ENCODE data around the gene CEMIP. TPM values are rescaled to one million over a fixed set of nuclear protein-coding genes. Genes with fewer than 3 reads are reported as not detected.

CEMIP gene
- total RNA-seq, 4 donors from 2014 or later: 5.4 to 9.2 (median 8.7) TPM

GRCh38 chr15:80841541-80841940 lies 62.4 kb downstream of the CEMIP start:
- Histone ChIP-seq H3K9me3 (no peaks in the 10 kb centered on the region), H3K4me1 (peaks cover 14% of the 10 kb centered on the region), H3K36me3 (no peaks in the 10 kb centered on the region), H3K4me3 (no peak overlapping the region), H3K27me3 (peaks cover 7% of the 10 kb centered on the region), H3K27ac (no peak overlapping the region)
- no peak for DNase-seq (ENCODE audit: low spot score in 2 of 2)
- TF ChIP-seq POLR2AphosphoS5 (IDR thresholded peaks at IDR 0.05) (no peak), POLR2A (IDR thresholded peaks at IDR 0.05) (no peak), CTCF (IDR thresholded peaks at IDR 0.05) (no peak), EP300 (IDR thresholded peaks at IDR 0.05) (no peak)
- WGBS: 88% methylated on average over 5 of the region's 5 CpGs

DNA sequence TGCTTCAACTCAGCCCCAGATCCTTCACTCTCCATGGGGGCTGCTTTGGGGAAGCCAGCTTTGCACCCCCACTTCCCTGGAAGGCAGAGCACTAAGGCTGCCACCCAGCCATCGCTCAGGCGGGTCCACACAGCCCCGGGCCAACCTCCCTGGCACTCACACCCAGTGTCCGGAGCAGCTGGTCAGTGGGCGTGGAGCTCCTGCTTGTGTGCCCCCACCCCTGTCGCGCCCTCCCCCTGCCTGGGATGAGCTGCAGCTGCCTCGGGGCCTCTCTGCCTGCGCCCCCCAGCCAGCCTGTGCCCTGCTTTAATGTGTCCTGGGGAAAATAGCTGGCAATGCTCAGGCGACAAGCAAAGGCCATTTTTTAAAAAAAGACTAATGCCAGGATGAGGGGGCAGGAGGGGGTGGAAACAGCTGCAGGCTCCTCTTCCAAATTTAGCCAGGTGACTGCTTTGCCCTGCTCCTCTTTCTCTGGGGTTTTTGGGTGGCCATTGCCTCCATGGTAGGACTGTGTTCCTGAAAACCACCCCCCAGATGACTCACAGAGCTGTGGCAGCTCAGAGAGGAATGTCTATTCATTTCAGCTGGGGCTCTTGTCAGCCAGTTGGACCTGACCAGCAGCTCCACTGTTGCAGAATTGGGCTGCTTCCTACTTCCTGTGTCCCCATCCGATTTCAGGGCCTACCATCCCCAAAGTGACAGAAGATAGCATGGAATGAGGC lies 65.0 kb downstream of the CEMIP start:
- TF ChIP-seq POLR2A (IDR thresholded peaks at IDR 0.05): no peak
- H3K4me3 ChIP-seq: no peak overlapping the region
- peaks cover 16% of the 10 kb centered on the region for H3K4me1 ChIP-seq
- peaks cover 7% of the 10 kb centered on the region for H3K27me3 ChIP-seq
- H3K27ac ChIP-seq: no peak overlapping the region
- WGBS: 62% methylated on average over 10 of the region's 11 CpGs
- no peaks in the 10 kb centered on the region for H3K9me3 ChIP-seq
- no peak for DNase-seq (ENCODE audit: low spot score in 2 of 2)
- H3K36me3 ChIP-seq: no peaks in the 10 kb centered on the region

GRCh38 chr15:80846031-80846815 lies 67.1 kb downstream of the CEMIP start:
- H3K27me3 ChIP-seq: peaks cover 7% of the 10 kb centered on the region
- H3K4me1 ChIP-seq: peaks cover 11% of the 10 kb centered on the region
- H3K27ac ChIP-seq: no peak overlapping the region
- DNase-seq (ENCODE audit: low spot score in 2 of 2): no peak
- TF ChIP-seq POLR2AphosphoS5 (IDR thresholded peaks at IDR 0.05) (no peak), CTCF (IDR thresholded peaks at IDR 0.05) (no peak), EP300 (IDR thresholded peaks at IDR 0.05) (no peak), POLR2A (IDR thresholded peaks at IDR 0.05) (no peak)
- 76% methylated on average over 9 of the region's 11 CpGs for WGBS
- no peaks in the 10 kb centered on the region for H3K36me3 ChIP-seq
- H3K4me3 ChIP-seq: no peak overlapping the region
- H3K9me3 ChIP-seq: no peaks in the 10 kb centered on the region

DNA sequence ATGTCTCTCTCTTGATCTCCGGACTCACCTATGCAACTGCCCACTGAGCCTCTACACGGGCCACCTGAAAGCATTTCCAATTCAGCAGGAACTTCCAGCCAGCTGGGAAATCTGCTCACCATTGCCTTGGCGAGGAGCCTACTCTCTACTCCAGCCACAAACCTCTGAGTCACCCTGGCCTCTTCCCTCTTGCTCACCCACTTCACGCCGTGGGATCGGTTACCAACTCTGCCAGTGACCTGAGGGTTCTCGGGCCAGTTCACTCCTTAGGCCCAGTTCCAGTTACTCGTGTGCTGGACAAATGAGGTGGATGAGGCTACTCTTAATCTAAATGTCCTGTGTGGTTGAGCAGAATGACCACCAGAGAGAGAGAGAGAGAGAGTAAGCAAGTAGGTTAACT lies 70.1 kb downstream of the CEMIP start:
- H3K4me3 ChIP-seq: no peak overlapping the region
- peaks cover 22% of the 10 kb centered on the region for H3K4me1 ChIP-seq
- H3K36me3 ChIP-seq: no peaks in the 10 kb centered on the region
- H3K9me3 ChIP-seq: no peaks in the 10 kb centered on the region
- no peak overlapping the region for H3K27ac ChIP-seq
- H3K27me3 ChIP-seq: no peaks in the 10 kb centered on the region
- TF ChIP-seq CTCF (IDR thresholded peaks at IDR 0.05): no peak
- no peak for TF ChIP-seq POLR2A (IDR thresholded peaks at IDR 0.05)
- no peak for TF ChIP-seq POLR2AphosphoS5 (IDR thresholded peaks at IDR 0.05)
- TF ChIP-seq EP300 (IDR thresholded peaks at IDR 0.05): no peak
- WGBS: 49% methylated on average over 8 of the region's 8 CpGs
- no peak for DNase-seq (ENCODE audit: low spot score in 2 of 2)

DNA sequence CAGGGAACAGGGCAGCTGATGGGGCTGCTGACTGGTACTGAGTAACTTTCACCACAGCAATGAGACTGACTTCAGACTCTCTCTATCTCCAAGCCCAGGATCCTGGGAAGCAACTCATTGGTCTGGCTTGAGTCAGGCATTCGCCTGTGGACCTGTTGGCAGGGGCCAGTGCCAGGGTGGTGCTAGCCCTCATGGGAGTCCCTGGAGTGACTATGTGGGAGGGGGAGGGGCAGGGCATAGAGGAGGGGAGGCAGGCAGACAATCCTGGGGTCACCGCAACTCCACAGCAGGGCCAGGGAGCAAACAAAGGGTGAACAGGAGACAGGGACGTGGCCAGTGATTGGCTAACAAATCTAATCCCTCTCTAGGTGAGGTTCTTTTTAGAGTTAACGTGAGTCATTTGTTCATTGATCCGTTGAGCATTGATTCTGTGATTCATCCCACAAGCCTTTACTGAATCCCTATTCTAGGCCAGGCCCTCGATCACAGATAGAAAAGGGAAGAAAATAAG lies 71.8 kb downstream of the CEMIP start:
- H3K4me1 ChIP-seq: peaks cover 28% of the 10 kb centered on the region
- WGBS: 73% methylated on average over 6 of the region's 6 CpGs
- H3K4me3 ChIP-seq: no peak overlapping the region
- DNase-seq (ENCODE audit: low spot score in 2 of 2): no peak
- H3K27me3 ChIP-seq: no peaks in the 10 kb centered on the region
- no peak overlapping the region for H3K27ac ChIP-seq
- H3K9me3 ChIP-seq: no peaks in the 10 kb centered on the region
- no peaks in the 10 kb centered on the region for H3K36me3 ChIP-seq
- TF ChIP-seq POLR2A (IDR thresholded peaks at IDR 0.05) (no peak), POLR2AphosphoS5 (IDR thresholded peaks at IDR 0.05) (no peak), CTCF (IDR thresholded peaks at IDR 0.05) (no peak), EP300 (IDR thresholded peaks at IDR 0.05) (no peak)
